ENCODE measurements around the gene PSD4. TPM values are rescaled to one million over a fixed set of nuclear protein-coding genes. Genes with fewer than 3 reads are reported as not detected.

PSD4 gene
- 1.7 TPM for polyA plus RNA-seq (2013, experiment 1 of 2)
- polyA plus RNA-seq (2013, experiment 2 of 2) = 1.8 TPM

DNA sequence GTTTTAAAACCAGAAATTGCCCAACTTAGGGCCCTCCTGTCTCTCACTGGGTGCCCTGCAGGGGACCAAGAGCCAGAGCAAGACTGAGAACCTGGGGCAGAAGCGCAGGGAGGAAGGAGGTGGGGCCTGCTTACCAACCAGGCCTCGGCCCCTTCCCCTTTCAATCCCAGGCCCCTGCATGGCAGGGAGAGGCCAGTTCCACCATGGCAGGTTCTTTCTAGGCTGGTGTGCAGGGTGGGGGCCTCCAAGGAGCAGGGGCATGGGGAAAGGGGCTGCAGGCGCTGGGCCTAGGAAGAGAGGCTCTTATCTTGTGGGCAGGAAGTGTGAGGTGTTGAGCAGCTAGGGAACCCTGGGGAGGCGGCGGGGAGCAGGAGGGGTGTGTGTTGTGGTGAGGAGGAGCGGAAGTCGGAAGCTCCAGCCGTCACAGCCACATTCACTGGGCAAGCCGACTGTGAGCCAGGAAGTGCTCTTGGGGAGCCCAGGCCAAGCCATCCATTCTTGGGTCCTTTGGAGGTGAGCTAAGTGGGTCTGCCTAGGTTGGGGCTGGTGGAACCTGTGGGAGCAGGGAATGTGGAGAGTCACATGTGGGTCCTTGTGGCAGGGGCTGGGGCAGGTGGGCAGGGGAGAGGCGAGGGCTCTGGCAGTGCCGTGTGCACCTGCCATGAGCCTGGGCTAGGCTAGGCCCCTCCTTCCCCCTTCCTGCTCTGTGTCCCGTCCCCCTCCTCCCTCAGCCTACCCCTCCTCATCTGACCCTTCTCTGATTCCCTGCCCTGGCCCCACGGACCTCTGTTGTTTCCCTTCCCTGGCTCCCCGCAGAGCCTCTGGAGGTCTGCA is at the start of gene PSD4:
Gene PSD4, plus strand, starts transcription at position 430 of the 834 bp plus-strand sequence. CDS start 8,486 bp downstream, outside the sequence.
- H3K9me3 ChIP-seq (ENCODE audit: control insufficient read depth, low read length) = no peaks in the 10 kb centered on the region
- peaks cover 8% of the 10 kb centered on the region for H3K4me1 ChIP-seq (ENCODE audit: control insufficient read depth, insufficient read depth, low read length, poor library complexity, severe bottlenecking)
- WGBS, 2 experiments (ENCODE audit: insufficient coverage in 2 of 2) = 77 to 79% methylated on average over 8 to 9 of the region's 14 CpGs
- no peak within 1 kb of the TSS for H3K27ac ChIP-seq (ENCODE audit: low read depth, low read length, severe bottlenecking)
- no peaks in the 10 kb centered on the region for H3K36me3 ChIP-seq (ENCODE audit: control insufficient read depth, insufficient read depth, low read length)
- no peak within 1 kb of the TSS for H3K4me3 ChIP-seq (ENCODE audit: extremely low read depth, insufficient read depth, low read length, poor library complexity, severe bottlenecking)

DNA sequence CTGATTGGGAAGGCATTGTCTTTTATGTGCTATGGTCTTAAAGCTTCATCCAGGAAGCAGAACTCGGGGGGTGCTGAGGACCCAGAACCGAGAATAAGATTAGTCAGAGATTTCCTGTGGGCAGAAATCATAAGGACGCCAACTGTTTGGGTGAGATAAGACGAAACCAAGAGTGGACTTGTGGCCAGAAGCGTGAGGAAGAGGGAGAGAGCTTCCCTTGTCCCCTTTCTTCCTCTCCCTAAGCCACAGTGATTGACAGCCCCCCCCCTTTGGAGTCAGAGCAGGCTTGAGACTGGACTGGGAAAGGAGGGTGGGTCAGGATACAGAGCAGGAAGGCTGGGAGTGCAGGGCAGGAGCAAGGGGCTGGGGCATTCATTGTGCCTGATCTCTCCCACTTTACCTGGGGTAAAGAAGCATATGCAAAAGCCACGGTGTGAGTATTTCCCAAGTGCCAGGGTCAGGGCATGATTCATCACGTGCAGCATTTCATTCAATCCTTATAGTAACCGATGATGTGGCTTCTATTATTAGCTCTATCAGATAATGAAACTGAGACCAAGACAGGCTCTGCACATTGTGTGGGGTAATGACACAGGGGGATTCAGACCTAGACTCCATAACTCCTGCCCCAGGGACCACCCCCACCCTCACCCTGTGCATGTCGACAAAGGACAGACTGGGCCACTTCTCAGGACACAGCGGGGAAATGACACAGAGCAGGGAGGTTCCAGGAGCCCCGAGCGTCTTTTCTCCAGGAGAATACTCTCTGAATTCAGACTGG is 49.4 kb upstream of the PSD4 start:
- Histone ChIP-seq H3K27ac (ENCODE audit: low read depth, low read length, severe bottlenecking) (peak overlapping the region; percentile 55), H3K36me3 (ENCODE audit: control insufficient read depth, insufficient read depth, low read length) (no peaks in the 10 kb centered on the region), H3K4me3 (ENCODE audit: extremely low read depth, insufficient read depth, low read length, poor library complexity, severe bottlenecking) (no peak overlapping the region), H3K4me1 (ENCODE audit: control insufficient read depth, insufficient read depth, low read length, poor library complexity, severe bottlenecking) (peaks cover 14% of the 10 kb centered on the region), H3K9me3 (ENCODE audit: control insufficient read depth, low read length) (no peaks in the 10 kb centered on the region)
- WGBS, 2 experiments (ENCODE audit: insufficient coverage in 2 of 2) = 75 to 83% methylated on average over 5 to 7 of the region's 12 CpGs

DNA sequence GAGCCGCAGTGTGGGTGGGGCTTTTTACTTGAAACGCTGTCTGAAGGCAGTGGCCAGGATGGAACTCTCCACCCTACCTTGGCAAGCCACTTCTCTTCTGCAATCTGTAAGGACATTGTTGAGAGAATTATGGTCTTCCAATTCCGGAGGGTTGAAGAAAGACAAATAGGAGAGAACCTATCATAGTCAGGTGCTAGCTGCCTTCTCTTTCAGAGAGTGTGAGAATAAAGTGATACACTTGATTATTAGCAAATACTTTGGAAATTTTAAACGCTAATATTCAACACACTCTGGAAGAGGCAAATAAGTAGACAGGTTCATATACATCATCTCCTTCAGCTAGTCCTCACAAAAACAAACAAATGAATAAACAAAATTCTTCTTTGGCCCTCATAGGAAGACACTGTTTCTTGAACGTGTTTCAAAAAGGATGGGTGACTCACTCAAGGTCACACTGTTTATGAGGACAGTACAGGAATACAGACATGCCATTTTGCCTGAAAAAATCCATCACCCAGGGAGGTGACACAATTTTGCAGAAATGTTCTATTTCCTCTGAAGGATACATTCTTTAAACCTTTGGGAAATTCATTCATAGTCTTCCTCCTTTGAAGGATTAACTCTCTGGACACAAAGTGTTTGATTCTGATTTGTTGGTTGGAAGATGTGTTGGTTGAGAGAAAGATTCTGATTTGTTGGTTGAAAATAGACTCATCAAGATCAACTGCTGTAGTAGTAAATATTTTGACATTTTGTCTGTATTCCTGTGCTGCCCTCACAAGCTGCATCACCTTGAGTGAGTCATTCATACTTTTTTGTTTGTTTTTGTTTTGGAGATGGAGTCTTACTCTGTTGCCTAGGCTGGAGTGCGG is 48.6 kb upstream of the PSD4 start:
- H3K9me3 ChIP-seq (ENCODE audit: control insufficient read depth, low read length) = no peaks in the 10 kb centered on the region
- H3K4me1 ChIP-seq (ENCODE audit: control insufficient read depth, insufficient read depth, low read length, poor library complexity, severe bottlenecking) = peaks cover 14% of the 10 kb centered on the region
- H3K4me3 ChIP-seq (ENCODE audit: extremely low read depth, insufficient read depth, low read length, poor library complexity, severe bottlenecking) = no peak overlapping the region
- WGBS, 2 experiments (ENCODE audit: insufficient coverage in 2 of 2) = 82 to 87% methylated on average over 3 to 5 of the region's 6 CpGs
- no peaks in the 10 kb centered on the region for H3K36me3 ChIP-seq (ENCODE audit: control insufficient read depth, insufficient read depth, low read length)
- H3K27ac ChIP-seq (ENCODE audit: low read depth, low read length, severe bottlenecking) = peak overlapping the region; percentile 55

DNA sequence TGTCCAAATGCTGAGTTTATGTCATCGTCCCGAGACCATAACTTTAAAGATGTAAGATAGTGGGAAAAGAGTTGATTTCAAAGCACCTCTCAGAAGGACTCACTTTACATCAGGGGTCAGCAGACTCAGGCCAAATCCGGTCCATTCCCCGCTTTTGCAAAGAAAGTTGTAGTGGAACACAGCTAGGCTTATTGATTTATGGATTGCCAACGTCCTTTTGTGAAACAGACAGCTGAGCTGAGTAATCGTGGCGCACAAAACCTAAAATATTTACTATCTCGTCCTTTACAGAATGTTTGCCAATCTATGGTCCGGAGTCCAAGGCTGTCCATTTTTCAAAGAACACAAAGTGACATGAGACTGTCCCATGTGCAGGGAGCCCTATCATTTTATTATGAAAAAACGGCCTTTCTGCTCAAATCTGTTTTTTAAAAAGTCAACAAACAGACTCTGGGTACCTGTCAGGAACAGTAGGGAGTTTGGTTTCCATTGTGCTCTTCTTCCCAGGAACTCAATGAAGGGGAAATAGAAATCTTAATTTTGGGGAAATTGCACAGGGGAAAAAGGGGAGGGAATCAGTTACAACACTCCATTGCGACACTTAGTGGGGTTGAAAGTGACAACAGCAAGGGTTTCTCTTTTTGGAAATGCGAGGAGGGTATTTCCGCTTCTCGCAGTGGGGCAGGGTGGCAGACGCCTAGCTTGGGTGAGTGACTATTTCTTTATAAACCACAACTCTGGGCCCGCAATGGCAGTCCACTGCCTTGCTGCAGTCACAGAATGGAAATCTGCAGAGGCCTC is 46.7 kb upstream of the PSD4 start, which contains the start of gene IL1RN:
Gene IL1RN, plus strand, starts transcription at position 754 of the 801 bp plus-strand sequence. Its CDS starts 27 bp downstream, at position 781.
- Histone ChIP-seq H3K4me3 (ENCODE audit: extremely low read depth, insufficient read depth, low read length, poor library complexity, severe bottlenecking) (no peak within 1 kb of the TSS), H3K9me3 (ENCODE audit: control insufficient read depth, low read length) (no peaks in the 10 kb centered on the region), H3K4me1 (ENCODE audit: control insufficient read depth, insufficient read depth, low read length, poor library complexity, severe bottlenecking) (peaks cover 14% of the 10 kb centered on the region), H3K36me3 (ENCODE audit: control insufficient read depth, insufficient read depth, low read length) (no peaks in the 10 kb centered on the region), H3K27ac (ENCODE audit: low read depth, low read length, severe bottlenecking) (no peak within 1 kb of the TSS)
- 91 to 98% methylated on average over 8 to 15 of the region's 16 CpGs for WGBS, 2 experiments (ENCODE audit: insufficient coverage in 2 of 2)

DNA sequence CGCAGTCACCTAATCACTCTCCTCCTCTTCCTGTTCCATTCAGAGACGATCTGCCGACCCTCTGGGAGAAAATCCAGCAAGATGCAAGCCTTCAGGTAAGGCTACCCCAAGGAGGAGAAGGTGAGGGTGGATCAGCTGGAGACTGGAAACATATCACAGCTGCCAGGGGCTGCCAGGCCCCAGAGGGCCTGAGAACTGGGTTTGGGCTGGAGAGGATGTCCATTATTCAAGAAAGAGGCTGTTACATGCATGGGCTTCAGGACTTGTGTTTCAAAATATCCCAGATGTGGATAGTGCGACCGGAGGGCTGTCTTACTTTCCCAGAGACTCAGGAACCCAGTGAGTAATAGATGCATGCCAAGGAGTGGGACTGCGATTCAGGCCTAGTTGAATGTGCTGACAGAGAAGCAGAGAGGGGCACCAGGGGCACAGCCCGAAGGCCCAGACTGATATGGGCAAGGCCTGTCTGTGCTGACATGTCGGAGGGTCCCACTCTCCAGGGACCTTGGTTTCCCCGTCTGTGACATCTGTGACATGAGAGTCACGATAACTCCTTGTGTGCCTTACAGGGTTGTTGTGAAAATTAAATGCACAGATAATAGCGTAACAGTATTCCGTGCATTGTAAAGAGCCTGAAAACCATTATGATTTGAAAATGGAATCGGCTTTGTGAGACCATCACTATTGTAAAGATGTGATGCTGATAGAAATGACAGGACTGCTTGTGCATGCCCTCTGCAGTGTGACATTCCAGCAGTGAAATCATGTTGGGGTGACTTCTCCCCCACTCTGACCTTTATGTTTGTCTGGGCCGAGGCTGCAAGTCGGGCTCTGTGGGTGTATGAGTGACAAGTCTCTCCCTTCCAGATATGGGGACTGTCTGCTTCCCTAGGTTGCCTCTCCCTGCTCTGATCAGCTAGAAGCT is 45.9 kb upstream of the PSD4 start:
- Histone ChIP-seq H3K4me3 (ENCODE audit: extremely low read depth, insufficient read depth, low read length, poor library complexity, severe bottlenecking) (no peak overlapping the region), H3K4me1 (ENCODE audit: control insufficient read depth, insufficient read depth, low read length, poor library complexity, severe bottlenecking) (peaks cover 14% of the 10 kb centered on the region), H3K9me3 (ENCODE audit: control insufficient read depth, low read length) (no peaks in the 10 kb centered on the region), H3K36me3 (ENCODE audit: control insufficient read depth, insufficient read depth, low read length) (no peaks in the 10 kb centered on the region), H3K27ac (ENCODE audit: low read depth, low read length, severe bottlenecking) (no peak overlapping the region)
- WGBS, 2 experiments (ENCODE audit: insufficient coverage in 2 of 2) = 84 to 88% methylated on average over 10 to 12 of the region's 15 CpGs

DNA sequence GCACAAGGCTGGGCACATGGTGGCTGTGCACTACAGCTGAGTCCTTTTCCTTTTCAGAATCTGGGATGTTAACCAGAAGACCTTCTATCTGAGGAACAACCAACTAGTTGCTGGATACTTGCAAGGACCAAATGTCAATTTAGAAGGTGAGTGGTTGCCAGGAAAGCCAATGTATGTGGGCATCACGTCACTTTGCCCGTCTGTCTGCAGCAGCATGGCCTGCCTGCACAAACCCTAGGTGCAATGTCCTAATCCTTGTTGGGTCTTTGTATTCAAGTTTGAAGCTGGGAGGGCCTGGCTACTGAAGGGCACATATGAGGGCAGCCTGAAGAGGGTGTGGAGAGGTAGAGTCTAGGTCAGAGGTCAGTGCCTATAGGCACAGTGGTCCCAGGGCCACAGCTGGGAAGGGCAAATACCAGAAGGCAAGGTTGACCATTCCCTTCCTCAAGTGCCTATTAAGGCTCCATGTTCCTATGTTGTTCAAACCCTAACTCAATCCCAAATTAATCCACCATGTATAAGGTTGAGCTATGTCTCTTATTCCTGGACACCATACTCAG is 44.2 kb upstream of the PSD4 start:
- Histone ChIP-seq H3K9me3 (ENCODE audit: control insufficient read depth, low read length) (no peaks in the 10 kb centered on the region), H3K27ac (ENCODE audit: low read depth, low read length, severe bottlenecking) (no peak overlapping the region), H3K4me3 (ENCODE audit: extremely low read depth, insufficient read depth, low read length, poor library complexity, severe bottlenecking) (no peak overlapping the region), H3K4me1 (ENCODE audit: control insufficient read depth, insufficient read depth, low read length, poor library complexity, severe bottlenecking) (peaks cover 11% of the 10 kb centered on the region), H3K36me3 (ENCODE audit: control insufficient read depth, insufficient read depth, low read length) (no peaks in the 10 kb centered on the region)
- WGBS, 2 experiments (ENCODE audit: insufficient coverage in 2 of 2) = 54 to 69% methylated on average over 2 of the region's 2 CpGs

DNA sequence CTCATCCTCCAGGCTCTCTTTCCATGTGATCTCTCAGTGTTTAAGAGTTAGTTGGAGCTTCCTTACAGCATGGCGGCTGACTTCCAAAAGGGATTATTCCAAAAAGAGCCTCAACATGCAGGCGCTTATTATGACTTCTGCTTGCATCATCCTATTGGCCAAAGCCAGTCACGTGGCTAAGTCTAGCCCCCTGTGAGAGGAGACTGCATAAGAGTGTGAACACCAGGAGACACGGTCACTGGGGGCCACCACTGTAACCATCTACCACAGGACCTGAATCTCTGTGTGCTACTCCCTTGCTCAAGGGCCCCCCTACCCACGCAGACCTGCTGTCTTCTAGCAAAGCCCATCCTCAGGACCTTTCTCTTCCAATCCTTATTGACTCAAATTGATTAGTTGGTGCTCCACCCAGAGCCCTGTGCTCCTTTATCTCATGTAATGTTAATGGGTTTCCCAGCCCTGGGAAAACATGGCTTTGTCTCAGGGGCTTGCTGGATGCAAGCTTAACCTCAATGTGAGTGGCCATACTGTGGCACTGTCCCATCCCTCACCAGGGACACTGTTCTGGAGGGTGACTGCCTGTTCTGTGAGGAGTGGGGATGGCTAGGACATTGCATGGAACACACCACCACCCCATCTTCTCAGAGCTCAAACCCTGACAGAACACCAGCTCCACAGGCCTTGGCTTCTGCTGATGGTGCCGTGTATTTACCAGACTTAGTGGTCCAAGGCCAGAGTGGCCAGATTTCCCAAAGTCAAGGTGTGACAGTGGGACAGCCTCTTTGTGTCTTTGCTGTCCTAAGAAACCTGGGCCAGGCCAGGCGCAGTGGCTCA is 42.2 kb upstream of the PSD4 start:
- Histone ChIP-seq H3K4me1 (ENCODE audit: control insufficient read depth, insufficient read depth, low read length, poor library complexity, severe bottlenecking) (no peaks in the 10 kb centered on the region), H3K4me3 (ENCODE audit: extremely low read depth, insufficient read depth, low read length, poor library complexity, severe bottlenecking) (no peak overlapping the region), H3K27ac (ENCODE audit: low read depth, low read length, severe bottlenecking) (no peak overlapping the region), H3K9me3 (ENCODE audit: control insufficient read depth, low read length) (no peaks in the 10 kb centered on the region), H3K36me3 (ENCODE audit: control insufficient read depth, insufficient read depth, low read length) (no peaks in the 10 kb centered on the region)
- 87% methylated on average over 7 of the region's 7 CpGs for WGBS, 2 experiments (ENCODE audit: insufficient coverage in 2 of 2)

DNA sequence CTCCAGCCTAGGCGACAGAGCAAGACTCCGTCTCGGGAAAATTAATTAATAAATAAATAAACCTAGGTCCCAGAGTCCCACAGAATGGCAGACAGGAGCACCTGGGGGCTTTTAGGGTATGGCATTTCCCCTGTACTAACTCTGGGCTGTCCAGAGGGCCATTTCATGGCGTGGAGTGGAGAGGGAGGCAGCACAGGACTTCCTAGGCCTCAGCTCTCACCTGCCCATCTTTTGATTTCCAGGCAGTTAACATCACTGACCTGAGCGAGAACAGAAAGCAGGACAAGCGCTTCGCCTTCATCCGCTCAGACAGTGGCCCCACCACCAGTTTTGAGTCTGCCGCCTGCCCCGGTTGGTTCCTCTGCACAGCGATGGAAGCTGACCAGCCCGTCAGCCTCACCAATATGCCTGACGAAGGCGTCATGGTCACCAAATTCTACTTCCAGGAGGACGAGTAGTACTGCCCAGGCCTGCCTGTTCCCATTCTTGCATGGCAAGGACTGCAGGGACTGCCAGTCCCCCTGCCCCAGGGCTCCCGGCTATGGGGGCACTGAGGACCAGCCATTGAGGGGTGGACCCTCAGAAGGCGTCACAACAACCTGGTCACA is 41.3 kb upstream of the PSD4 start:
- no peak overlapping the region for H3K4me3 ChIP-seq (ENCODE audit: extremely low read depth, insufficient read depth, low read length, poor library complexity, severe bottlenecking)
- no peaks in the 10 kb centered on the region for H3K9me3 ChIP-seq (ENCODE audit: control insufficient read depth, low read length)
- H3K36me3 ChIP-seq (ENCODE audit: control insufficient read depth, insufficient read depth, low read length) = no peaks in the 10 kb centered on the region
- 91 to 92% methylated on average over 4 to 14 of the region's 17 CpGs for WGBS, 2 experiments (ENCODE audit: insufficient coverage in 2 of 2)
- no peak overlapping the region for H3K27ac ChIP-seq (ENCODE audit: low read depth, low read length, severe bottlenecking)
- H3K4me1 ChIP-seq (ENCODE audit: control insufficient read depth, insufficient read depth, low read length, poor library complexity, severe bottlenecking) = no peaks in the 10 kb centered on the region

Measured in mesodermal cell (in vitro differentiated cells).